GM12865 (cell line): ENCODE results near the gene NOTCH2.

Source experiments
- DNase-seq: peaks from one replicate; pipeline ENCODE4 v3.0.0; 2010; ENCODE audit warnings: low read depth
- H3K4me3 ChIP-seq: 2 replicates; pipeline ENCODE4 v1.5.1; 2011; ENCODE audit warnings: mild to moderate bottlenecking, low read depth, low read length, control low read depth
- TF ChIP-seq, protein P1 (sequence below): IDR thresholded peaks from 2 replicates; pipeline ENCODE4 v1.5.1; 2011; ENCODE audit warnings: low read length, control low read depth, low read depth, inconsistent platforms; ENCODE audit not compliant: insufficient read depth; ENCODE audit errors: missing control alignments

Gene NOTCH2

DNA sequence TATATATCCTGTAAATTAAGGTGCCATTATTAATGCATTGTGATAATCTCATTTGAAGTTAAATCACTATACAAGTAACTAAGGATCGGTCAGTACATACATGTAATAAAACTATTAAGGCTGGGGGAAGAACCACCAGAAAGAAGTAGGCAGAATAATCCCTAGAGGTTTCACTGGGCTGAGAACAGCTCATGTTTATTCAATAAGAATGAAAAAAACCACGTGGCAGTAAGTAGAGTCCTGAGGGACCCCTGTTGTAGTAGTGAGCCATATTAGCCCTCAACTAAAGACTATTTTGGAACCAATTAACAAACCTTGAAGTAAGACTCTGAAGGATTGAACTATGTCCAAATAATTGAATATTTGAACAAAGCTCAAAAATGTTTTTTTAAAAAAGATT lies 126.2 kb downstream of the NOTCH2 start:
- H3K4me3 ChIP-seq, result no peak overlapping the region
- no peak for DNase-seq
- TF ChIP-seq, protein P1, sequence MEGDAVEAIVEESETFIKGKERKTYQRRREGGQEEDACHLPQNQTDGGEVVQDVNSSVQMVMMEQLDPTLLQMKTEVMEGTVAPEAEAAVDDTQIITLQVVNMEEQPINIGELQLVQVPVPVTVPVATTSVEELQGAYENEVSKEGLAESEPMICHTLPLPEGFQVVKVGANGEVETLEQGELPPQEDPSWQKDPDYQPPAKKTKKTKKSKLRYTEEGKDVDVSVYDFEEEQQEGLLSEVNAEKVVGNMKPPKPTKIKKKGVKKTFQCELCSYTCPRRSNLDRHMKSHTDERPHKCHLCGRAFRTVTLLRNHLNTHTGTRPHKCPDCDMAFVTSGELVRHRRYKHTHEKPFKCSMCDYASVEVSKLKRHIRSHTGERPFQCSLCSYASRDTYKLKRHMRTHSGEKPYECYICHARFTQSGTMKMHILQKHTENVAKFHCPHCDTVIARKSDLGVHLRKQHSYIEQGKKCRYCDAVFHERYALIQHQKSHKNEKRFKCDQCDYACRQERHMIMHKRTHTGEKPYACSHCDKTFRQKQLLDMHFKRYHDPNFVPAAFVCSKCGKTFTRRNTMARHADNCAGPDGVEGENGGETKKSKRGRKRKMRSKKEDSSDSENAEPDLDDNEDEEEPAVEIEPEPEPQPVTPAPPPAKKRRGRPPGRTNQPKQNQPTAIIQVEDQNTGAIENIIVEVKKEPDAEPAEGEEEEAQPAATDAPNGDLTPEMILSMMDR, result no peak

DNA sequence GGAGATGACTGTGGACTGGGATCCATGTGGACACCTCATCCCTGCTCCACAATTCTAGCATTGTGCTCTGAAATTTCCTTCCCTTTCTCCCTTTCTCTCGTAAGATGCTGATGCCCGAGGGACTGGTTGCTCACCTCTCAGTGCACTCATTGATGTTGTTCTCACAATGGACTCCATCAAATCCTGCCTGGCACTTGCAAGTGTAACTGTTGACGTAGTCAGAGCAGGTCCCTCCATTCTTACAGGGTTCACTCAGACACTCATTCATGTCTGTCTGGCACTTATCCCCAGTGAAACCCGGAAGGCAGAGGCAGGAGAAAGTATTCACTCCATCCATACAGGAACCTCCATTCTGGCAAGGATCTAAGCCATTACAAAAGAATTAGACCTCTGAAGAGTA lies 128.1 kb downstream of the NOTCH2 start:
- TF ChIP-seq, protein P1, result no peak
- H3K4me3 ChIP-seq, result no peak overlapping the region
- DNase-seq, result no peak

DNA sequence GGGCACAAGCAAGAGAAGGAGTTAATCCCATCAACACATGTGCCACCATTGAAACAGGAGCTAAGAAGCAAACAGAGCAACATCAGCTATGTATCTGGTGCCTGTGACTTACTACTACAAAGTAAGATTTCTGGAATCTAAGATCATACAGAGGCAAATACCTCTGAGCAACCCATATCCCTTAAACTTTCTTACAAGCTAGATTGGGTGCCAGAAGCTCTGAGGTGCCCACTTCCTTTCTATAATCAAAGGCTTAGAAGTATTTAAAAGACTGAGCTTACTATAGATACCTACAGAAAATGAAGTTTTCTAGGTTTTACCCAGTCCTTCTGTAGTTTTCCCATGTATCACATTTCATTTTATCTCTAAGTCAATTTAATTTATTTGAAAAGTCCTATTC lies 128.8 kb downstream of the NOTCH2 start:
- H3K4me3 ChIP-seq, result no peak overlapping the region
- DNase-seq, result no peak
- TF ChIP-seq, protein P1, result no peak

DNA sequence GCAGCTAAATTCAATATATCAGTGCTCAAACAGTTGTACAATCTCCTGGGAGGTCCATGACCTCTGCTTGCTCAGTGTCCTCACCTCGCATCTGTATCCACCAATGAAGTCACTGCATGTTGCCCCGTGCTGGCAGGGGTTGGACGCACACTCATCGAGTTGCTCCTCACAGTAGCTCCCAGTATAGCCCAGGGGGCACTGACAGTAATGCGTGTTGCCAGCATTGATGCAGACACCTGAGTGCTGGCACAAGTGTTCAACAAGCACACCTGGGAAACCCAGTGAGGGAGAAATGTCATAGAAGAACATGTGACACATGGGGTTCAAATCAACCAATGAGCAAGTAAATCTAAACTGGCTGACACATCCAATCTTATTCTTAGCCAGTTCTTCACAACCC lies 132.3 kb downstream of the NOTCH2 start:
- no peak overlapping the region for H3K4me3 ChIP-seq
- TF ChIP-seq, protein P1, result no peak
- DNase-seq, result no peak

DNA sequence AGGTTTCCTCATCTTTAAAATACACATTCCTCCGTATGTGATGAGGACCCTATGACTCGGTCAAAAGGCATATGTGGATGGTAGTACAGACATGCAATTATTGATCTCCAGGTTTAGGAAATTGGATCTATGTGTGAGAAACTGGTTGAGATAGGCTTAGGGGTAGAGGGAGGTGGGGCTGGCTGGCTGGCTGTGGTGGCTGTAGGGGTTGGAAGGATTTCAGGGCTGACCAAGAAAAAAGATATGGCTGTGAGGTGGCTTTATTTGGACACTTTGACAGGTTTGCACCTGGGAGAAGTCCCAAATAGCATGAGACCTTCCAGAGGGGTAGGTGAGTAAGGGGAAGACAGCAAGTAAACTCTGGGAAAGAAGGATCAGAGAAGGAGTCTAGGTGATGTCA lies 133.5 kb downstream of the NOTCH2 start:
- DNase-seq, result no peak
- TF ChIP-seq, protein P1, result no peak
- H3K4me3 ChIP-seq, result no peak overlapping the region

DNA sequence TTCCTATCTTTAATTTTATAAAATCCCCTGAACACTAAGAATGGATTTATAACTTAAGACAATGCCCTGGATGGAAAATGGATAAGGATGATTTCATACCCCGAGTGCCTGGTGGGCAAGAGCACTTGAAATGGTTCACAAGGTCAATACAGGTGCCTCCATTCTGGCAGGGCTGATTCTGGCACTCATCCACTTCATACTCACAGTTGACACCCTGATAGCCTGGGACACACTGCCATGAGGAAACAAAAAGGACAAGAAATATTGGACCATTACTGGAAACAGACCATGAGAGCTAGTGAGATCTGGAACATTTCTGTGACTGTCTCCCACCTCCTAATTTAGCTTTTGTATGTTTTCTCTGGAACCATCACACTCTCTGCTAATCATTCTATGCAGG lies 134.1 kb downstream of the NOTCH2 start:
- TF ChIP-seq, protein P1, result no peak
- no peak for DNase-seq
- H3K4me3 ChIP-seq, result no peak overlapping the region

DNA sequence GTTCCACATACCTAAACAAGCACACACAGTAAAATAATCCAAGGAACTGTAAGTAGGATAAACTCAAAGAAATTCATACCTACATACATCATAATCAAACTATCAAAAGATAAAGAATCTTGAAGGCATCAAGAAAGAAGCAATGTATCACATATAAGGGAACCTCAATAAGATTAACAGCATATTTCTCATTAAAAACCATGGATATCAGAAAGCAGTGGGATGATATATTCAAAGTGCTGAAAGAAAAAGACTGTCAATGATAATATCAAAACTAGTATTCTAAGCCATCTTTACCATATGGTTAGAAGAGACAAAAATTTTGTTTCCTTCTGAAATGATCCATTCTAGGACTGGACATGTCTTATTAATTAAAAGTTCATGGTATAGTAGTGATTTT lies 136.1 kb downstream of the NOTCH2 start:
- TF ChIP-seq, protein P1, result no peak

More for the DNA sequence above, 136.1 kb downstream of the NOTCH2 start:
- DNase-seq, result no peak
- H3K4me3 ChIP-seq, result no peak overlapping the region
